GM18526 (cell line): Measurements from ENCODE around the gene IGSF3.

Source experiments
- POLR2A ChIP-seq: IDR thresholded peaks from 3 replicates; pipeline ENCODE4 v1.6.1; 2011; ENCODE audit not compliant: insufficient read length; ENCODE audit errors: extremely low read depth

IGSF3 gene

DNA sequence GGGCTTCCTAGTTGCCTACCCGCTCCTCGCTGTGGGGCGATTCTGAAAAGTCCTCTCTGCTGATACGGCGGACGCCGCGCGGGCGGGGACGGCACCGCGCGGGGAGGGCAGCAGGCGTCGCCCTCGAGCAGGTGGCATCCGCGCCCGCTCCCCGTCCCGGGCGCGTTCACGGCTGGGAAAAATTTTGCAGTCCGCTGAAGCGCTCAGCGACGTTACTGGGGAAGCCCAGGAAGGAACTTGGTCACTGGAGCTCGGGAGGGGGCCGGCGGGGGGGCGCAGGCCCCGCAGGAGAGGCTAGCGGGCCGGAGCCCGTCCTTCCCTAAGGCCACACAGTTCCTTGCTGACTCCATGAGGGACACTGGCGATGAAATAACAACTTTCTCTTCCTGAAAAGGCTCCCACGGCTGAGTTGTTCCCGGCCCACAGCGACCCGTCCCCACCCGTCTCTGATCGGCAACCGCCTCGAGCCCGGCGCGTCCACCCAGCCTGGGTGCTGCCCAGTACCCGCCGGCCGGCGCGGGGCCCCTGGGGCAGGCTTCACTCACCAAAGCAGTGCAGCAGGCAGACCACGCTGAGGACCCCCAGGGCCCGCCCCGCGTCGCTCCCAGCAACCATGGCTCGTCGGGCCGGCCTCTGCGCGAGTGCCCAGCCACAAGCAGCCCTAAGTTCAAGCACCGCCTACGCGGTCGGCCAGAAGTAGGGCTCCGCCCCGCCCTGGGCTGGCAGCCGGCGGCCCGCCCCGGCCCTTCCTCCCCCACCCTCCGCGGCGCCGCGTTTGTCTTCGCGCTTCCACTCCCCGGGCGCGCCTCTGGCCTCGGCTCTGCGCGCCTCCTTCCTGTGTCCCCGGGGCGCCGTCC is 96.9 kb downstream of the IGSF3 start, which contains the start of gene CD58:
Gene CD58 (minus strand): TSS at position 669 of the 857 bp plus-strand sequence. CDS start 54 bp downstream, at position 615.
- TF ChIP-seq POLR2A: peak; percentile 92

DNA sequence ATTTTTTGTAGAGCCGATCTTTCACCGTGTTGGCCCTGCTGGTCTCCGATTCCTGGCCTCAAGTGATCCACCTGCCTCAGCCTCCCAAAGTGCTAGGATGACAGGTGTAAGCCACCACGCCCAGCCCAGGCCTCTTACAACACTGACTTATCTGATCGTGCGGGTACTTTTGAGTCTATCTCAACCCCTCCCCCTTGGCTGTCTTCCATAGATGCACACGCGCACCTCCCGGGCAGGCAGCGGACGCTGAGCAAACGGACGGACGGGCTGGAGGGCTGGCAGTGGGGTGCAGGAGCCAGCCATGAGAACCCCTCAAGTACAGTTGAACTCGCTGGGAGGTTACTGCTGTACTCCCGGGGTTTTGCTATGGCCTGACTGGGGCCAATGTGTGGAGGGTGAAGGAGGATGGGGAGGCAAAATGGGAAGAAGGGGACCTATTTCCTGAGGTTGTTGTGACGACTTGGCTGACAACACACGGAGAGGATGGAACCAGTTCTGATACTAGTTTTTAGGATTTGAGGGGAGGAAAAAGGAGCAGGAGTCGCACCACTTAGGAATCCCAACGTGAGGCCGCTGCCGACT is 97.7 kb downstream of the IGSF3 start:
- peak; percentile 49 for TF ChIP-seq POLR2A

DNA sequence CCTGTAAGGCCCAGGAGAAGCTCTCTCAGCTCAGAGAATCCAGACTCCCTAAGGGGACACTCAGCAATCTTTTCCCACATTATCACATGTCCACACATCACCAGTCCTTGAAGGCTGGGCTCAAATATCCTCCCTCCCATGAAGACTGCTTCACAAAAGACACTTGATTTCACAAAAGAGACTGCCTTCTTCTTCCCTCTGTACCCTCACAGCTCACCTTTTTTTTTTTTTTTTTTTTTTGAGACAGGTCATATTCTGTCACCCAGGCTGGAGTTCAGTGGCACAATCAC is 98.2 kb downstream of the IGSF3 start:
- TF ChIP-seq POLR2A: peak; percentile 1

DNA sequence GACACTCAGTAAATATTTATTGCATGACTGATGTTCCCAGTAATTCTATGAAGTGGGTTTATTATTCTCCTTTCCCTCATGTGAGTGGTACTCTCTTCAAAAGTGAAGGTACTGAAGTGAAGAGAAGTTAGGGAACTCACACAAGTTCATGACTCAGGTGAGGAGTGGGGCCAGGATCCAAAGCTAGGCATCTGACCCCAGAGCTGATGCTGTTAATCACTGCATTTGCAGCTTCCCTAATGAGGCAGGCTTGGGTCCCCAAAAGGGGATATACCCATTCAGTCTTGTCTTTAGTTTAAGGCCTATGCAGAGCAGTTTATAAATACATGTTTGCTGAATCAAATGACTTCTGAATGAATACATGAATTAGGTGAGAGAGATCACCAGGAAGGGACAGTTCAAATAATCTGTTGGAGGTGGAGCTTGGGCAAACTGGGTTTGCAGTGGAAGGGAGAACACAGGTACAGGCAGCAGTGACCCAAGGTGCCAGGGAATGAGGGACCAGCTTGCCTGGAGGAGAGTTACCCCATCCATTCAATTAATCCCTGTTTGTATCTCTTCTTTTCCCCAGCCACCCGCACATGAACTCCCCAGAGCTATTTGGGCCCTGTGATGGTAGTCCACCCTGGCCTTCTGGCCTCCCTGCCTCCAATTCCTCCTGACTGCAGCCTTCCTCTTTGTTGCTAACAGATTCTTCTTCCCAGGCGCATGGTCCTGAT is 98.7 kb downstream of the IGSF3 start:
- TF ChIP-seq POLR2A: peak; percentile 17

DNA sequence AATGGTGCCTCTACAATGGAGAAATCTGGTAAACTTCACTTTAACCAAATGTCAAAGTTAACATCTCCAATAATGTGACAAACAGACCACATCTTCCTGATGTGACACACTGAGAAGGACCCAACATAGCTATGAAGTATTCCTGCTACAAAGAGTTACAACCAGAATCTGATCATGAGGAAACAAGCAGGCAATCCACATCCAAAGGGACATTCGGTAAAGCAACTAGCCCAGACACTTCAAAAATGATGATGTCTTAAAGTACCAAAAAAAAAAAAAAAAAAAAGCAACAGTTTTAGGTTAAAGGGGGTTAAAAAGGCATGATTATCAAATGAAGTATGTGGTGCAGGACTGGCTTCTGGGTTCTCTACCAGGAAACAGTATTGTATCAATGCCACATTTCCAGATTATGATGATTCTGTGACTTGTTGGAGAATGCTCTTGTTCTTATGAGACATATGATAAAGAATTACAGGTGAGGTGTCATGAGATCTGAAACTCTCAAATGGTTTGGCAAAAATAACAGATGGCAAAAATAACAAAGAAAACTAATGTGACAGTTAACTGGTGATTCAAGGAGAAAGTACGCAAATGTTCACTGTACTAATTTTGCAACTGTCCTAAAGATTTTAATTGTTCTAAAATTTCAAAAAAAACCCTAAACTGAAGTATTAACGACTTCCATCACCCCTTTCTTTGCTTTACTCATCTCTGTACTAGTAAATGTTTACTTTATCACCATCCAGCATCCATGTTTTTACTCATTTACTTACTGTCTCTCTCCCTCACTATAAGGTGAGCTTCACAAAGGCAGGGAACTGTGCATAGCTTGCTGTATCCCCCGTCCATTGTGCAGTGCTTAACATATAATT is 99.5 kb downstream of the IGSF3 start:
- no peak for TF ChIP-seq POLR2A

DNA sequence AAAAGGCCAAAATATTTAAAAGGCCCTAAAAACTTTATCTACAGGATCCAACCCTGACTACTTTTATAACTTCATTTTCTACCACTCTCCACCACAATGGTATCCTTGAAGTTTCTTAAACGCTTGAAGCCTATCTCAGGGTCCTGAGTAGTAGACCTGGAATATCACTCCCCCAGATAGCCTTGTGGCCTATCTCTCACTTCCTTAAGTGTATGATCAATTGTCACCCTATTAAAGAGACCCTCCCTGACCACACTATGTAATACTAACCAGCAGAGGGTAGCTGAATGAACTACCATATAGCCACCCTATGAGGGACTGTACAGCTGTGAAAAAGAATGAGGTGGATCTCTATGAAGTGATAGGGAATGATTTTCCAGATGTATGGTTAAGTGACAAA is 102.3 kb downstream of the IGSF3 start:
- TF ChIP-seq POLR2A: no peak

DNA sequence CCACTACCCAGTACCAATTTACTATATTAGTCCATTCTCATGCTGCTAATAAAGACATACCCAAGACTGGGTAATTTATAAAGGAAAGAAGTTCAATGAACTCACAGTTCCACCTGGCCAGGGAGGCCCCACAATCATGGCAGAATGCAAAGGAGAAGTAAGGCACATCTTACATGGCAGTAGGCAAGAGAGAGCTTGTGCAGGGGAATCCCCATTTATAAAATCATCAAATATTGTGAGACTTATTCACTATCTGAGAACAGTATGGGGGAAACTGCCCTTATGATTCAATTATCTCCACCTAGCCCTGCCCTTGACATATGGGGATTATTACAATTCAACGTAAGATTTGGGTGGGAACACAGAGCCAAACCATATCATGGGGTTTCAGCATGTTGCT is 103.1 kb downstream of the IGSF3 start:
- TF ChIP-seq POLR2A: no peak

DNA sequence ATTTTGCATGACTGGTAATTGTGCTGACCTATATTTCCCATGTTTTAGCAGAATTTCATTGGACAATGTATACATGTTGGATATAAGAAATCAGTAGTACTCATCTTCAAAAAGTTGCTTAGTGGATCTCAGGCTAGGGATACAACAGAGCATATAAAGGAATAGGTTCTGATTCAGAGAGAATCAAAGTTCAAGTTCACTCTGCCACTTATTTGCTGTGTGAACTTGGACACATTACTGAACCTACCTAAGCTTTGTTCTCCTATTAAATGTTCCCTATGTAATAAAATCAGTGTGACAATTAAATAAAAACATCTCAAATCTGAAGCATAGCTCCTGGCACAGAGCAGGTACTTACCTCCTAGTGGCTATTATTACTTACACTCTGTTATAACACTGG is 106.0 kb downstream of the IGSF3 start:
- TF ChIP-seq POLR2A: no peak

DNA sequence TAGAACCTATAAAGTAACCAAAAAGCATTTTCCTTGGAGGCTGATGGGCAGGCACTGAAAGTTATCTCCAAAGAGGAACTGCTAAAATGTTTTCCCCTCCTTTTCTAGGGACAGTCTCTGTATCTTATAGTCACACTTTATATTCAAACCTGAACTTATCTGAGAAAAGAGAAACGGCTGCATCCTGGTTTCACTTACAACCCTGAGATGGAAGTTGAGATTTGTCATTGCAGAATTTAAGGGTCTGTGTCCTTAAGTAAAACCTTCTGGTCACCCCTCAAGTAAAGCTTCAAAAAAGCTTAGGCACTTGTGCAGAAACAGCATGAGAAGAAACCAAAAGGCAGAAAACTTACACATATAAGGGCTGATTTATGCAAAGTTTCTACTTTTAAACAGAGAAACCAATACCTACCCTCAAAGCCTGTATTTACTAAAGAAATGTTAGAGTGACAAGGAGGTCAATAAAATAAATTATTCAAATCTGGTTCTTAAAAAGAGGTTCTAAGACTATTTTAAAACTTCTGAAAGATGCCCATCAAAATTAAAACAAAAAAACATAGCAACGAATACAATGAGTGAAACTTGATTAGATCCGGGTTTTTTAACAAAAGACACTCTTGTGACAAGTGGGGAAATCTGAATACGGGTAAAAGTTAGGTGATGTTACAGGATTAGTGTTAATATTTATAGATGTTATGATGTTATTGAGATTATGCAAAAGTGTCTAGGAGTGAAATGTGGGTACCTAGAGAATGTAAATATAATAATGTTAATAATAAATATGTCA is 106.6 kb downstream of the IGSF3 start:
- no peak for TF ChIP-seq POLR2A

DNA sequence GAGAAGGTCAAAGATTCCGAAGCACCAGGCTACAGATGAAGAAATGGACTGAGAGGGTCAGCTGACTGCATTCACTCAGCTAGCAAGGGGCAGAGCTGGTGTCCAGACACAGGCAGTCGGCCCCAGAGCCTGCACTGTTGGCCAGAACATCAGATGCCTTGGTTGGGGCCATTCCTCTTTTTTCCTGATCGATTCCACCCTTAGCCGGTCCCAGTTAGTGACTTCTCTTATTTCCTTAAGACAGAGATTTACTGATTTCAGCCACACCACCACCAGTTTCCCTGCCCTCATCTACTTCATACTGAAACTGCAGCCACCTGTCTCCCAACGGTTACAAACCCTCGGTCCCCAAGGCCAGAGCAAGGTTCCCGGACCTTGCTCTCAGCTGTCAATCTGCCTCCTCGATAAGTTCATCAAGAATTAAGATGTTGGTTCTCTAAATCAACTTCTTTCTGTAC is 108.2 kb downstream of the IGSF3 start:
- TF ChIP-seq POLR2A: no peak

DNA sequence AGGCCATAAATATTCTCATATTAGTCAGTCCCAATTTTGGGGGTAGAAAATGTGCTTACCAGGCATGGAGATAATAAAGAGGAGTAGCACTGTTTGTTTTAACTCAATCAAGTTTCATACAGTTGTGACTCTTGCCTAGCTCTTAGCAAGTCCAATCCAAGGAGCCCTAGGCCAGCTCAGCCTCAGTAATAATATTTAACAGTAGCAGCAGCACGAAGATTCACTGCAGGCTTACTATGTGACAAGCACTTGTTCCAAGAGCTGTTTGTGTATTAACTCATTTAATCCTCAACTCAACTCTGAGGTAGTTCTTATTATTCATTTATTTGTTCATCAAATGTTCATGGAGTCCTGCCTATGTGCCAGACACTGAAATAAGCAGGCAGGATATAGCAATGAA is 109.0 kb downstream of the IGSF3 start:
- TF ChIP-seq POLR2A: no peak

DNA sequence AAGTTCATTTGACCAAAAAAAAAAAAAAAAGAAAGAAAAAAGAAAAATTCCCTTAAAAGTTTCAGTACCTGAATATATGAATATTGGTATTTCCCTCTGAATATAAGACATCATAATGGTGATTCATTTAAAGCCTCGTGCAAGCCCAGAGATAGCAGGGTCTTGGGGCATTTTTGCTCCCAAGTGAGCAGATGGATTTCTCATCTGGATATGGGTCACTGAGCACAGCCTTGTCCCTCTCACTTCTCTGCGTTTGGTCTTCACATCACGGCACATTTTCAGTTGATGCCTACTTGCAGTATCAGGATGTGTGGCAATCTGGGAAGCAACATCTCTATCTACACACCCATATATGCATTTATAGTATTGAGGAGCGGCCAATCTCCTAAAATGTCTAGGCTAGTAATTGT is 109.4 kb downstream of the IGSF3 start:
- TF ChIP-seq POLR2A: no peak

DNA sequence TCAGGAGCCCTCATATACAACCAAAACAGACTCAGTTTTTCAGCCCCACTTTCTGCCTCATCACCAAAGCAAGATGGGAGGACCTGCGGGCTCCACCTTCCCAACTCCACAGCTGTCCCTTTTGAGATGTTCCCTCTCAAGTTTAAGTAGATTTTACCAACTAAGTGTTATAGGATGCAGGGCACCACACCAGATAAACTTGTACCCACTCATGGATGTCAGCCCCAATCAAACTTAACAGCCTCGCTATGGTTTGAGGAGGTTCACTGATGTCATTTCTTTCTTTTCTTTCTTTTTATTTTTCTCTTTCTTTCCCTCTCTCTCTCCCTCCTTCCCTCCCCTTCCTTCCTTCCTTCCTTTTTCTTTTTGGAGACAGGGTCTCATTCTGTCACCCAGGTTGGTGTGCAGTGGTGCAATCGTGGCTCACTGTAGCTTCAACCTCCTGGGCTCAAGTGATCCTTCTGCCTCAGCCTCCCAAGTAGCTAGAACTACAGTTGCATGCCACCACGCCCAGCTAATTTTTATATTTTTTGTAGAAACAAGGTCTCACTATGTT is 110.1 kb downstream of the IGSF3 start:
- TF ChIP-seq POLR2A: no peak

DNA sequence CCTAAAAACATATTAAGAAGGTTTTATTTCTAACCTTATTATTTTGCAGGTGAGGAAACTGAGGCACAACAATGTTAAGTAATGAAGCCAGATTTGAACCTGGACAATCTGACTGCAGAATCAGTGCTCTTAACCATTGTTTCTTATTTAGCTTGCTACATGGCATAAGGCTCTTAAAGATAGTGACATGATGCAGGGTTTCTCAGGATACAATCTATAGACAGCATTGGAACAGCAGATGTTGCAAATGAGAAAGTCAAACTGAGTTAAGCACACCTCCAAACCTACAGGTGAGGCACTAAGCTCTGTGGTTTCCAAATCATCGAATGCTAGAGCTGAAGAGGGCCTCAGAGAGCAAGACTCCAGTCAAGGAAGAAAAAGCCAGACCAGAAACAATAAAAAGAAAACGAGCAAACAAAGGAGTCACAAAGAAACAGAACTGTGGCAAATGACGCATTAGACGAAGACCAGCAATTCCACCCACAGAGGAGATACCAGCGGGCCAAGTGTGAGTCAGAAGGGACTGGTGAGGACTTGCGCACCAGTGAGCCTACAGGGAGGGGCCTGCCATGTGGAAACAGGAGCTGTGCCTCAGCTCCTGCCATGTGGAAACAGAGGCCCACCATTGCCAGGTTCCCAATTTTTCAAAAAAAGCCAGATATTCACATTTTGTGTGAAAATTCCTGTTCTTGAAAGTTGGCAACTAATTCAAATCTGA is 111.1 kb downstream of the IGSF3 start:
- peak; percentile 44 for TF ChIP-seq POLR2A

DNA sequence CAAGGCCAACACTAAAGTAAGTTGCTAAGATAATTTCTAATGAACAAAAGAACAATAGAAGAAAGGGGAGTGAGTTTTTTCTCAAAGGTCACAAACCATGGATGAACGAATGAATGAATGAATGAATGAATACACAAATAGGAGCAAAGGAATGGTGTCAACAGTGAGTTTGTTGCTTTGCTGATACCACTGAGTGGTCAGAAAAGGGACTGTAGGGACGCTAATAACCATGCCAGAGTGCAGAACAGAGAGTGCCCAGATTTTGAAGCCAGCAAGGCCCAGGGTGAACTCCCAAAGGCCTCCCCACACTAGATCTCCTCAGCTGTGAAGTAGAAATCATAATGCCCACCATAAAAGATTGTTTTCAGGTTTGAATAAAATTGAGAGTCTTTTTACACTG is 112.6 kb downstream of the IGSF3 start:
- TF ChIP-seq POLR2A: no peak
